Sigmoid colon (tissue), 4 donors: Measurements from ENCODE around the gene HIRIP3.

ENCODE experiments used
- POLR2A ChIP-seq, 2 donors: fragments of 450-650 bp; IDR thresholded peaks; one replicate each; pipeline ENCODE4 v1.6.1; 2016; ENCODE audit warnings: antibody characterized with exemption in 2 of 2, mild to moderate bottlenecking in 2 of 2, moderate library complexity in 2 of 2
- POLR2AphosphoS5 ChIP-seq, 4 donors: sonication (generic); formaldehyde crosslinking; IDR thresholded peaks; one replicate each; pipeline ENCODE4 v1.6.1; 2017; ENCODE audit warnings: antibody characterized with exemption in 4 of 4
- TF ChIP-seq, protein P1 (sequence below), 4 experiments: fragments of 450-650 bp in 3 of 4; fragments of 200-600 bp in 1 of 4; IDR thresholded peaks; one replicate each; pipeline ENCODE4 v1.5.1; 2016 to 2019; ENCODE audit warnings: antibody characterized with exemption in 4 of 4, mild to moderate bottlenecking in 3 of 4, moderate library complexity in 2 of 4

- TF ChIP-seq, protein P1, sequence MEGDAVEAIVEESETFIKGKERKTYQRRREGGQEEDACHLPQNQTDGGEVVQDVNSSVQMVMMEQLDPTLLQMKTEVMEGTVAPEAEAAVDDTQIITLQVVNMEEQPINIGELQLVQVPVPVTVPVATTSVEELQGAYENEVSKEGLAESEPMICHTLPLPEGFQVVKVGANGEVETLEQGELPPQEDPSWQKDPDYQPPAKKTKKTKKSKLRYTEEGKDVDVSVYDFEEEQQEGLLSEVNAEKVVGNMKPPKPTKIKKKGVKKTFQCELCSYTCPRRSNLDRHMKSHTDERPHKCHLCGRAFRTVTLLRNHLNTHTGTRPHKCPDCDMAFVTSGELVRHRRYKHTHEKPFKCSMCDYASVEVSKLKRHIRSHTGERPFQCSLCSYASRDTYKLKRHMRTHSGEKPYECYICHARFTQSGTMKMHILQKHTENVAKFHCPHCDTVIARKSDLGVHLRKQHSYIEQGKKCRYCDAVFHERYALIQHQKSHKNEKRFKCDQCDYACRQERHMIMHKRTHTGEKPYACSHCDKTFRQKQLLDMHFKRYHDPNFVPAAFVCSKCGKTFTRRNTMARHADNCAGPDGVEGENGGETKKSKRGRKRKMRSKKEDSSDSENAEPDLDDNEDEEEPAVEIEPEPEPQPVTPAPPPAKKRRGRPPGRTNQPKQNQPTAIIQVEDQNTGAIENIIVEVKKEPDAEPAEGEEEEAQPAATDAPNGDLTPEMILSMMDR (IDR thresholded peaks at IDR 0.05) = no peak
- TF ChIP-seq POLR2A (IDR thresholded peaks at IDR 0.05) = no peak
- peak in 2 of 4 donors; percentile 15 to 34 for TF ChIP-seq POLR2AphosphoS5 (IDR thresholded peaks at IDR 0.05)
Measured at GRCh38 chr16:29962344-29962994, 32.9 kb downstream of the HIRIP3 start.
